Sigmoid colon (tissue), 4 donors: ENCODE measurements around the gene GSAP.

Source experiments
- EP300 ChIP-seq, 4 donors: sonication (generic); formaldehyde crosslinking; IDR thresholded peaks; one replicate each; pipeline ENCODE4 v1.6.1; 2017; ENCODE audit warnings: antibody characterized with exemption in 4 of 4
- TF ChIP-seq, protein P1 (sequence below), 4 experiments: fragments of 450-650 bp in 3 of 4; fragments of 200-600 bp in 1 of 4; IDR thresholded peaks; one replicate each; pipeline ENCODE4 v1.5.1; 2016 to 2019; ENCODE audit warnings: antibody characterized with exemption in 4 of 4, mild to moderate bottlenecking in 3 of 4, moderate library complexity in 2 of 4

DNA sequence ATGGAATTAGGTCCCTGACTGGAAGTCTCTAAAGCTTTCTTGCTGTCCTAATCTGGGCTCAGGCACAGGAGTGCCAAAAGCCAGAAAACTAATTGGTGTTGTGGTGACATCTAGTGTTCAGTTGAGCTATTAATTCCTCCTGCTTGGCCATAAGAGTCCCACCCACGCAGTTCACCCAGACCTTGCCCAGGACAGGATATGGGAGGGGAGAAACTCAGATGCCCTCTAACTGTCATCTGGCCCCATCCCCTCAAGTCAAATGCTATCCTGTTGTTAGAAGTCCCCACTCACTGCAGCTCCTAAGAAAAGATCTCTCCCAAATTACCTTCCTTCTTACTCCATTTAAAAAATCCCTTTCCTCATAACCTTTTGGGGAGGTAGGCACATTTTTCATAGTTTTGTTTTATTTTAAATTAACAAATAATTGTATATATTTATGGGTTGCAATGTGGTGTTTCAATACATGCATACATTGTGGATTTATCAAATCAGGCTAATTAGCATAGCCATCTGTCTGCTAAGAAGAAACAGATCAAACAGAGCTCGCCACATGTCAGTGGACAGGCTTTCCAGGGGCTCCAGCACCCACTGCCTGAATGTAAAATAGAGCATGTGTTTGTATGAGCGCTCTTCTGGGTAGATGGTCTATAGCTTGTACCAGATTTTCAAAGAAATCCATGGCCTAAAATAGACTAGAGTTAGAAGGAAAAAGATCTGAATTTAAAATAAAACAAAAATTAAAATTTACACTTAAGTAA lies 84.0 kb downstream of the GSAP start:
- TF ChIP-seq, protein P1, sequence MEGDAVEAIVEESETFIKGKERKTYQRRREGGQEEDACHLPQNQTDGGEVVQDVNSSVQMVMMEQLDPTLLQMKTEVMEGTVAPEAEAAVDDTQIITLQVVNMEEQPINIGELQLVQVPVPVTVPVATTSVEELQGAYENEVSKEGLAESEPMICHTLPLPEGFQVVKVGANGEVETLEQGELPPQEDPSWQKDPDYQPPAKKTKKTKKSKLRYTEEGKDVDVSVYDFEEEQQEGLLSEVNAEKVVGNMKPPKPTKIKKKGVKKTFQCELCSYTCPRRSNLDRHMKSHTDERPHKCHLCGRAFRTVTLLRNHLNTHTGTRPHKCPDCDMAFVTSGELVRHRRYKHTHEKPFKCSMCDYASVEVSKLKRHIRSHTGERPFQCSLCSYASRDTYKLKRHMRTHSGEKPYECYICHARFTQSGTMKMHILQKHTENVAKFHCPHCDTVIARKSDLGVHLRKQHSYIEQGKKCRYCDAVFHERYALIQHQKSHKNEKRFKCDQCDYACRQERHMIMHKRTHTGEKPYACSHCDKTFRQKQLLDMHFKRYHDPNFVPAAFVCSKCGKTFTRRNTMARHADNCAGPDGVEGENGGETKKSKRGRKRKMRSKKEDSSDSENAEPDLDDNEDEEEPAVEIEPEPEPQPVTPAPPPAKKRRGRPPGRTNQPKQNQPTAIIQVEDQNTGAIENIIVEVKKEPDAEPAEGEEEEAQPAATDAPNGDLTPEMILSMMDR (IDR thresholded peaks at IDR 0.05): peak; percentile 57 to 66 (median 63)
- no peak for TF ChIP-seq EP300 (IDR thresholded peaks at IDR 0.05)
